Stimulated activated CD8-positive, alpha-beta memory T cell treated with anti-CD3 and anti-CD28 coated beads, Interleukin-7, amount 100 ng/mL, for 4 hours (primary cell): Measurements from ENCODE around the gene LIPE.
A peak's percentile ranks its signal among the peaks of the same experiment; 100 is the strongest.

ENCODE experiments used
- DNase-seq, 2 donors: peaks; one replicate each; pipeline ENCODE4 v3.0.0-alpha.2; 2020; ENCODE audit warnings: low read depth in 2 of 2

Gene LIPE

GRCh38 chr19:42412661-42413076, 14.5 kb downstream of the LIPE start:
- no peak for DNase-seq

GRCh38 chr19:42412227-42412626, 15.0 kb downstream of the LIPE start:
- no peak for DNase-seq

GRCh38 chr19:42411581-42412178, 15.5 kb downstream of the LIPE start:
- DNase-seq, result no peak

GRCh38 chr19:42410371-42410770, 16.8 kb downstream of the LIPE start:
- no peak for DNase-seq

- no peak for DNase-seq
These were observed 17.7 kb downstream of the LIPE start for GRCh38 chr19:42409477-42409876.

- DNase-seq, result no peak
These were observed 19.4 kb downstream of the LIPE start for GRCh38 chr19:42407816-42408175.

- DNase-seq, result no peak
These were observed 19.9 kb downstream of the LIPE start for GRCh38 chr19:42407085-42407815.

- DNase-seq, result no peak
These were observed 21.1 kb downstream of the LIPE start for GRCh38 chr19:42406111-42406510.

- DNase-seq, result no peak
These were observed 23.6 kb downstream of the LIPE start for GRCh38 chr19:42403586-42403985.

- DNase-seq, result no peak
These were observed 24.6 kb downstream of the LIPE start for GRCh38 chr19:42402376-42403116.

- DNase-seq, result peak; percentile 53 to 55
These were observed 25.6 kb downstream of the LIPE start for GRCh38 chr19:42401365-42402303.

GRCh38 chr19:42400404-42400803, 26.8 kb downstream of the LIPE start:
- no peak for DNase-seq

- no peak for DNase-seq
These were observed 29.7 kb downstream of the LIPE start for GRCh38 chr19:42397263-42398166.

GRCh38 chr19:42396381-42397262, 30.6 kb downstream of the LIPE start:
- DNase-seq, result peak; percentile 85 to 89

GRCh38 chr19:42394751-42395150, 32.4 kb downstream of the LIPE start:
- no peak for DNase-seq

- DNase-seq, result no peak
These were observed 35.0 kb downstream of the LIPE start for GRCh38 chr19:42392165-42392564.

GRCh38 chr19:42389899-42390298, 37.3 kb downstream of the LIPE start, which contains the start of gene CNFN:
TSS of gene CNFN (minus strand) at chr19:42390297. CDS start at chr19:42389037, 1,260 bp downstream.
- no peak for DNase-seq

- DNase-seq, result no peak
These were observed 38.2 kb downstream of the LIPE start for GRCh38 chr19:42388851-42389489.
